Right lobe of liver (tissue), 6 donors: ENCODE measurements around the gene DUSP28. TPM values are rescaled to one million over a fixed set of nuclear protein-coding genes. Genes with fewer than 3 reads are reported as not detected.
A peak's percentile ranks its signal among the peaks of the same experiment; 100 is the strongest.

Experiments used
- ATAC-seq, 4 donors: fragments of 200-7000 bp; cut with Tn5 transposase; one replicate each; pipeline ENCODE4 v1.9.1; 2020; ENCODE audit warnings: mild to moderate bottlenecking in 4 of 4, moderate library complexity in 4 of 4
- DNase-seq, 3 donors: peaks; one replicate each; pipeline ENCODE4 v3.0.0-alpha.2; 2020
- H3K27ac ChIP-seq, 3 donors: fragments of 200-600 bp; one replicate each; pipeline ENCODE4 v1.8.0; 2022
- H3K27me3 ChIP-seq, 2 donors: fragments of 200-600 bp; one replicate each; pipeline ENCODE4 v1.8.0; 2022
- H3K36me3 ChIP-seq, 4 donors: fragments of 200-600 bp; sonication (generic) in 1 of 4; one replicate each; pipeline versions ENCODE4 v1.5.1 to v1.8.0; 2017 to 2022; ENCODE audit warnings: control low read depth in 1 of 4
- H3K4me1 ChIP-seq, 4 donors: fragments of 200-600 bp; sonication (generic) in 1 of 4; one replicate each; pipeline versions ENCODE4 v1.5.1 to v1.8.0; 2017 to 2022; ENCODE audit warnings: control low read depth in 1 of 4
- H3K4me3 ChIP-seq, 3 donors: fragments of 200-600 bp; one replicate each; pipeline ENCODE4 v1.8.0; 2022
- H3K9me3 ChIP-seq, 4 donors: fragments of 200-600 bp; sonication (generic) in 1 of 4; one replicate each; pipeline versions ENCODE4 v1.5.1 to v1.8.0; 2017 to 2022; ENCODE audit warnings: control low read depth in 1 of 4
- CTCF ChIP-seq, 4 donors: fragments of 200-600 bp in 3 of 4; fragments of 450-650 bp in 1 of 4; IDR thresholded peaks; one replicate each; pipeline versions ENCODE4 v1.5.1 to v1.8.0; 2016 to 2022; ENCODE audit warnings: antibody characterized with exemption in 4 of 4, mild to moderate bottlenecking in 2 of 4
- POLR2A ChIP-seq: fragments of 450-650 bp; IDR thresholded peaks from one replicate; pipeline ENCODE4 v1.6.1; 2017; ENCODE audit warnings: antibody characterized with exemption, mild to moderate bottlenecking
- WGBS: methylation state at CpG from one replicate; pipeline ENCODE4 v1.1.6; 2018; ENCODE audit warnings: low coverage, low lambda C conversion rate; ENCODE audit not compliant: insufficient coverage; ENCODE audit errors: missing lambda C conversion rate; 5-methylcytosine and 5-hydroxymethylcytosine counted together
- intact Hi-C, 2 donors: fragments of 100-400 bp; cut with DNase I; formaldehyde crosslinking; loops; one replicate each; pipeline versions ENCODE4 v1.11.2 to v1.14.1; 2022
- total RNA-seq, 6 experiments: library from RNA; depleted of rRNA in 2 of 6; stranded (reverse); fragments of >200 nt in 2 of 6; fragmentation: NEBNext Ultra II Directional in 3 of 6; extraction: Animal tissue kit (Norgen Biotek cat#: 25700) in 3 of 6; gene quantifications; one replicate each; pipeline versions ENCODE4 v1.1.0 to v1.2.4, GENCODE V29; 2016 to 2023
- donor health status: DM: no; HTN: yes; CAD: no.
- donor health status: DM: no; HTN: no; CAD: no.
- donor health status: DM: no; HTN: no; CAD: no.
- donor health status: DM: no; HTN: yes; CAD: no.
- donor health status: DM: no; HTN: yes; CAD: no.

The DUSP28 gene
- total RNA-seq, 6 experiments from 2014 or later, result 1.3 to 3.5 (median 2.1) TPM

GRCh38 chr2:240554767-240555493 is 5.2 kb upstream of the DUSP28 start:
- Histone ChIP-seq H3K4me1 (peaks cover 0 to 24% (median 11%) of the 10 kb centered on the region in 4 donors), H3K9me3 (no peaks in the 10 kb centered on the region), H3K27ac (no peak overlapping the region), H3K27me3 (no peaks in the 10 kb centered on the region), H3K36me3 (no peaks in the 10 kb centered on the region), H3K4me3 (no peak overlapping the region)
- no peak for ATAC-seq
- intact Hi-C loops, result no loop called here
- no peak for DNase-seq
- TF ChIP-seq CTCF (IDR thresholded peaks at IDR 0.05) (no peak), POLR2A (no peak)
- WGBS, result 95% methylated on average over 8 of the region's 17 CpGs

- peaks cover 0 to 24% (median 11%) of the 10 kb centered on the region in 4 donors for H3K4me1 ChIP-seq
- no peaks in the 10 kb centered on the region for H3K27me3 ChIP-seq
- no peak overlapping the region for H3K4me3 ChIP-seq
- intact Hi-C loops, result no loop called here
- 93% methylated on average over 5 of the region's 16 CpGs for WGBS
- H3K9me3 ChIP-seq, result no peaks in the 10 kb centered on the region
- ATAC-seq (no peak), DNase-seq (no peak)
- TF ChIP-seq CTCF (IDR thresholded peaks at IDR 0.05), result no peak
- TF ChIP-seq POLR2A, result no peak
- H3K36me3 ChIP-seq, result no peaks in the 10 kb centered on the region
- H3K27ac ChIP-seq, result no peak overlapping the region
Measured at GRCh38 chr2:240555541-240556250, 4.5 kb upstream of the DUSP28 start.

GRCh38 chr2:240556553-240557100 is 3.5 kb upstream of the DUSP28 start:
- Histone ChIP-seq H3K4me1 (peaks cover 0 to 29% (median 14%) of the 10 kb centered on the region in 4 donors), H3K4me3 (no peak overlapping the region), H3K36me3 (no peaks in the 10 kb centered on the region), H3K27ac (no peak overlapping the region), H3K27me3 (no peaks in the 10 kb centered on the region), H3K9me3 (no peaks in the 10 kb centered on the region)
- intact Hi-C loops, result no loop called here
- peak in 2 of 3 donors; percentile 54 to 59 for DNase-seq
- 54% methylated on average over 4 of the region's 9 CpGs for WGBS
- no peak for TF ChIP-seq POLR2A
- TF ChIP-seq CTCF (IDR thresholded peaks at IDR 0.05), result peak in 3 of 4 donors; percentile 18 to 28 (median 24)
- no peak for ATAC-seq

GRCh38 chr2:240557101-240557751 is 2.9 kb upstream of the DUSP28 start:
- intact Hi-C loops, result no loop called here
- no peak for TF ChIP-seq CTCF (IDR thresholded peaks at IDR 0.05)
- Histone ChIP-seq H3K36me3 (no peaks in the 10 kb centered on the region), H3K4me1 (peaks cover 0 to 33% (median 16%) of the 10 kb centered on the region in 4 donors), H3K4me3 (peak overlapping the region; percentile 27 to 39 (median 29)), H3K27ac (no peak overlapping the region), H3K9me3 (no peaks in the 10 kb centered on the region), H3K27me3 (no peaks in the 10 kb centered on the region)
- no CpG with 5 or more reads among the region's 51 CpGs for WGBS
- peak in 1 of 3 donors; percentile 57 for DNase-seq
- ATAC-seq, result no peak
